Measurements from ENCODE around the gene FUT7. TPM values are rescaled to one million over a fixed set of nuclear protein-coding genes. Genes with fewer than 3 reads are reported as not detected.

FUT7 gene
- total RNA-seq, 1 experiment from 2014 or later: not detected

DNA sequence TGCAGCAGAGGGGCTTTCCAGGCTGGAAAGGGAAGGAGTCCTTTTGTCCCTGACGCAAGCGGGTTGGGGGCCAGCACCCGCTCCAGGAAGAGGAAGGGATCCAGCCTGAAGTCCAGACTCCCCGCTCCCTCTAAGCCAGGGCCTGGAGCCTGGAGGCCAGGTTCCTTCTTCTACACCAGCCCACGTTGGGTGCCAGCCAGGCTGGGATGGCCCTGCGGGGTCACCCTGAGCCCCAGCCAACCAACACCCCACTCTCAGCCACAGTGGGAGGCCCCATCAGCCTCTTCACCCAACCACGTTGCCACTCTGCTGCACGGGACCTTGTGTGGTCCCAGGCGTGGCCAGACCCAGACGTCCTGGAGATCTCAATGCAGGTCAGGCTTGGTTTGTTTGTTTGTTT lies 970 bp upstream of the FUT7 start:
- Histone ChIP-seq H3K9me2 (ENCODE audit: insufficient read depth) (no peaks in the 10 kb centered on the region), H3K4me3 (replicated peaks in 1 of 2; ENCODE audit: low read depth in 1 of 2, low read length in 2 of 2) (no peak overlapping the region), H3K36me3 (ENCODE audit: control insufficient read depth in 1 of 2, insufficient read depth in 2 of 2, low read length in 2 of 2) (no peaks in the 10 kb centered on the region), H3K4me2 (ENCODE audit: low read length) (no peak overlapping the region), H3K9ac (ENCODE audit: low read length) (no peak overlapping the region), H3K27ac (ENCODE audit: low read depth, low read length) (no peak overlapping the region), H3K79me2 (ENCODE audit: insufficient read depth, low read length) (no peaks in the 10 kb centered on the region), H2AFZ (ENCODE audit: low read depth, low read length, poor library complexity, severe bottlenecking) (no peak overlapping the region), H3K9me3 (ENCODE audit: control insufficient read depth in 1 of 2, insufficient read depth in 1 of 2, low read depth in 1 of 2, low read length in 2 of 2) (no peaks in the 10 kb centered on the region), H3K4me1 (ENCODE audit: control insufficient read depth in 1 of 2, insufficient read depth in 2 of 2, low read length in 2 of 2) (peaks cover 17 to 36% of the 10 kb centered on the region in 2 experiments), H4K20me1 (ENCODE audit: insufficient read depth) (no peaks in the 10 kb centered on the region), H3K27me3 (ENCODE audit: insufficient read depth, low read length) (no peaks in the 10 kb centered on the region)
- ChIA-PET RAD21 (ENCODE audit: low non-redundant PET in 1 of 2, low total read pairs in 2 of 2, uncharacterized antibody in 2 of 2, unreplicated experiment in 2 of 2) (no interaction called here), CTCF (no interaction called here), POLR2A (no interaction called here)
- DNase-seq (ENCODE audit: low read depth, low spot score) (no peak), ATAC-seq (no peak)
- intact Hi-C loops (cut with micrococcal nuclease): no loop called here
- BruUV-seq (replicated peaks): no TSS peak
- TF ChIP-seq EZH2 (IDR thresholded peaks at IDR 0.05) (no peak), FOSL1 (IDR thresholded peaks at IDR 0.05; ENCODE audit: low read depth) (no peak), POLR2A (IDR thresholded peaks at IDR 0.05; ENCODE audit: borderline replicate concordance, extremely low read depth, insufficient read depth, insufficient read length) (no peak), TCF7L2 (IDR thresholded peaks at IDR 0.05; ENCODE audit: borderline replicate concordance, extremely low read depth, insufficient read depth, insufficient read length) (no peak), CEBPB (IDR thresholded peaks at IDR 0.05; ENCODE audit: low read depth) (no peak), POLR2AphosphoS5 (IDR thresholded peaks at IDR 0.05; ENCODE audit: low read depth, low read length) (no peak), ZNF274 (IDR thresholded peaks at IDR 0.05; ENCODE audit: low read depth, low read length) (no peak), EZH2phosphoT487 (IDR thresholded peaks at IDR 0.05; ENCODE audit: borderline replicate concordance) (no peak), SIN3A (IDR thresholded peaks at IDR 0.05; ENCODE audit: low read depth) (no peak), MAX (IDR thresholded peaks at IDR 0.05) (no peak), JUND (IDR thresholded peaks at IDR 0.05) (no peak), RAD21 (IDR thresholded peaks at IDR 0.05; ENCODE audit: low read depth) (no peak), REST (IDR thresholded peaks at IDR 0.05; ENCODE audit: low read depth) (no peak), SRF (IDR thresholded peaks at IDR 0.05; ENCODE audit: low read depth) (no peak), CBX3 (IDR thresholded peaks at IDR 0.05; ENCODE audit: low read depth) (no peak), ZFX (IDR thresholded peaks at IDR 0.05) (no peak)
- TF ChIP-seq, protein P1, sequence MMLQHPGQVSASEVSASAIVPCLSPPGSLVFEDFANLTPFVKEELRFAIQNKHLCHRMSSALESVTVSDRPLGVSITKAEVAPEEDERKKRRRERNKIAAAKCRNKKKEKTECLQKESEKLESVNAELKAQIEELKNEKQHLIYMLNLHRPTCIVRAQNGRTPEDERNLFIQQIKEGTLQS (IDR thresholded peaks at IDR 0.05): no peak
